Pancreas (tissue), 10 donors: ENCODE results near the gene KCNQ1OT1. TPM values are rescaled to one million over a fixed set of nuclear protein-coding genes. Genes with fewer than 3 reads are reported as not detected.
A peak's percentile ranks its signal among the peaks of the same experiment; 100 is the strongest.

Experiments
- ATAC-seq, 4 donors: fragments of 200-7000 bp; cut with Tn5 transposase; one replicate each; pipeline versions ENCODE4 v1.8.0 to v1.9.1; 2020; ENCODE audit warnings: mild to moderate bottlenecking in 4 of 4, moderate library complexity in 4 of 4
- DNase-seq, 6 donors: peaks; one replicate each; pipeline ENCODE4 v3.0.0-alpha.2; 2020
- FAIRE-seq: peaks from 2 replicates; lab custom pipeline; 2012; peaks lifted over from hg19 to GRCh38; lab: Jason Lieb, UNC
- H3K27ac ChIP-seq, 4 donors: fragments of 200-600 bp; sonication (generic); 1 replicate in 3 of 4; 2 replicates in 1 of 4; pipeline versions ENCODE4 v1.5.0 to v1.8.0; 2020
- H3K27me3 ChIP-seq, 4 donors: fragments of 200-600 bp; one replicate each; pipeline ENCODE4 v1.8.0; 2021
- H3K36me3 ChIP-seq, 3 donors: fragments of 200-600 bp; sonication (generic) in 1 of 3; one replicate each; pipeline versions ENCODE4 v1.5.0 to v1.8.0; 2020 to 2021
- H3K4me1 ChIP-seq, 3 donors: fragments of 200-600 bp; one replicate each; pipeline ENCODE4 v1.8.0; 2021
- H3K4me3 ChIP-seq, 4 donors: fragments of 200-600 bp; sonication (generic) in 2 of 4; one replicate each; pipeline versions ENCODE4 v1.5.0 to v1.8.0; 2020 to 2021
- H3K9me3 ChIP-seq, 4 donors: fragments of 200-600 bp; one replicate each; pipeline ENCODE4 v1.8.0; 2021
- CTCF ChIP-seq, 4 donors: fragments of 200-600 bp; sonication (generic) in 3 of 4; IDR thresholded peaks; one replicate each; pipeline versions ENCODE4 v1.5.0 to v1.8.0; 2021; ENCODE audit warnings: antibody characterized with exemption in 4 of 4
- WGBS, 2 donors: extraction: QIAGEN DNeasy Blood & Tissue Kit; methylation state at CpG; one replicate each; pipeline ENCODE4 v1.1.7; 2013; 5-methylcytosine and 5-hydroxymethylcytosine counted together
- intact Hi-C, 3 donors: fragments of 100-400 bp; cut with DNase I; formaldehyde crosslinking; loops; one replicate each; pipeline versions ENCODE4 v1.11.1 to v1.14.2; 2022
- polyA plus RNA-seq, 2 donors: library from polyadenylated mRNA; stranded (reverse); fragments of 200-250 nt; gene quantifications; one replicate each; pipeline ENCODE4 v1.2.3, GENCODE V29; 2013
- total RNA-seq, 6 donors: library from RNA; stranded (reverse); fragmentation: NEBNext Ultra II Directional in 4 of 6; extraction: Animal tissue kit (Norgen Biotek cat#: 25700) in 4 of 6; gene quantifications; one replicate each; pipeline versions ENCODE4 v1.2.1 to v1.2.4, GENCODE V29; 2021 to 2023
- donor health status: healthy with polysubstance abuse.
- donor health status: DM: no; HTN: no; CAD: no; lungs with moderate emphysema.
- donor health status: DM: no; HTN: no; CAD: no.
- donor health status: control.
- donor health status: control.
- donor health status: Bipolar disorder and iron deficiency.
- donor health status: DM: yes; HTN: yes; CAD: no.
- donor health status: DM: no; HTN: no; CAD: no.
- donor health status: DM: no; HTN: no; CAD: no.
- donor health status: DM: yes; HTN: yes; CAD: no.

Gene KCNQ1OT1
- total and polyA plus RNA-seq, 8 donors, result 0.31 to 1.9 (median 1.4) TPM

- H3K27ac ChIP-seq, result no peak overlapping the region
- FAIRE-seq, result no peak
- H3K27me3 ChIP-seq, result no peaks in the 10 kb centered on the region
- H3K36me3 ChIP-seq, result peaks cover 0 to 4% (median 0%) of the 10 kb centered on the region in 3 donors
- H3K4me3 ChIP-seq, result no peak overlapping the region
- 94% methylated on average over 6 of the region's 6 CpGs for WGBS, 2 donors
- ATAC-seq, result no peak
- no peaks in the 10 kb centered on the region for H3K9me3 ChIP-seq
- TF ChIP-seq CTCF (IDR thresholded peaks at IDR 0.05), result no peak
- DNase-seq, result peak in 1 of 6 donors; percentile 42
- intact Hi-C loops, result no loop called here
- H3K4me1 ChIP-seq, result no peaks in the 10 kb centered on the region
Observed at GRCh38 chr11:2585566-2586086, 114.2 kb downstream of the KCNQ1OT1 start.

GRCh38 chr11:2584812-2585565 is 114.8 kb downstream of the KCNQ1OT1 start:
- 92 to 96% methylated on average over 18 of the region's 18 CpGs for WGBS, 2 donors
- no peaks in the 10 kb centered on the region for H3K9me3 ChIP-seq
- H3K4me1 ChIP-seq, result no peaks in the 10 kb centered on the region
- no peak overlapping the region for H3K4me3 ChIP-seq
- no peak for FAIRE-seq
- peak in 1 of 6 donors; percentile 43 for DNase-seq
- intact Hi-C loops, result no loop called here
- H3K36me3 ChIP-seq, result peaks cover 0 to 1% (median 0%) of the 10 kb centered on the region in 3 donors
- ATAC-seq, result no peak
- no peak overlapping the region for H3K27ac ChIP-seq
- no peaks in the 10 kb centered on the region for H3K27me3 ChIP-seq
- TF ChIP-seq CTCF (IDR thresholded peaks at IDR 0.05), result no peak

- intact Hi-C loops, result no loop called here
- FAIRE-seq, result no peak
- DNase-seq, result no peak
Observed at GRCh38 chr11:2584434-2584811, 115.4 kb downstream of the KCNQ1OT1 start.

GRCh38 chr11:2583605-2583958 is 116.2 kb downstream of the KCNQ1OT1 start:
- Histone ChIP-seq H3K36me3 (no peaks in the 10 kb centered on the region), H3K27ac (no peak overlapping the region), H3K27me3 (no peaks in the 10 kb centered on the region), H3K9me3 (no peaks in the 10 kb centered on the region), H3K4me1 (no peaks in the 10 kb centered on the region), H3K4me3 (no peak overlapping the region)
- intact Hi-C loops, result no loop called here
- 92 to 97% methylated on average over 6 of the region's 6 CpGs for WGBS, 2 donors
- DNase-seq (peak in 2 of 6 donors; percentile 42 to 48), ATAC-seq (no peak), FAIRE-seq (no peak)
- no peak for TF ChIP-seq CTCF (IDR thresholded peaks at IDR 0.05)

More at GRCh38 chr11:2584434-2584811, 115.4 kb downstream of the KCNQ1OT1 start:
- no peak for TF ChIP-seq CTCF (IDR thresholded peaks at IDR 0.05)
- no peak overlapping the region for H3K4me3 ChIP-seq
- no peaks in the 10 kb centered on the region for H3K36me3 ChIP-seq
- H3K27me3 ChIP-seq, result no peaks in the 10 kb centered on the region
- H3K9me3 ChIP-seq, result no peaks in the 10 kb centered on the region
- 91 to 96% methylated on average over 4 of the region's 4 CpGs for WGBS, 2 donors
- H3K27ac ChIP-seq, result no peak overlapping the region
- no peaks in the 10 kb centered on the region for H3K4me1 ChIP-seq
- no peak for ATAC-seq
